H9 (cell line): ENCODE results near the gene PIGL. TPM values are rescaled to one million over a fixed set of nuclear protein-coding genes. Genes with fewer than 3 reads are reported as not detected.

ENCODE experiments used
- DNase-seq: peaks from one replicate; pipeline ENCODE4 v3.0.0-alpha.2; 2017
- H2AFZ ChIP-seq: one replicate; pipeline ENCODE4 v1.6.1; 2013; ENCODE audit warnings: mild to moderate bottlenecking, low read length, control low read depth, moderate library complexity
- H2AK5ac ChIP-seq: 2 replicates; pipeline ENCODE4 v1.6.1; 2013; ENCODE audit warnings: low read length, control low read depth, mixed read lengths; ENCODE audit not compliant: insufficient read length
- H2BK120ac ChIP-seq: one replicate; pipeline ENCODE4 v1.6.1; 2013; ENCODE audit warnings: low read depth, mild to moderate bottlenecking, low read length, control low read depth, inconsistent platforms; ENCODE audit not compliant: poor library complexity, severe bottlenecking
- H2BK12ac ChIP-seq: 2 replicates; pipeline ENCODE4 v1.6.1; 2013; ENCODE audit warnings: low read length, control low read depth, mixed read lengths, low read depth; ENCODE audit not compliant: insufficient read length
- H2BK15ac ChIP-seq: 2 replicates; pipeline ENCODE4 v1.6.1; 2013; ENCODE audit warnings: low read depth, low read length, control low read depth
- H2BK20ac ChIP-seq: one replicate; pipeline ENCODE4 v1.6.1; 2013; ENCODE audit warnings: low read depth, mild to moderate bottlenecking, low read length, control low read depth, inconsistent platforms; ENCODE audit not compliant: poor library complexity, severe bottlenecking
- H2BK5ac ChIP-seq: 2 replicates; pipeline ENCODE4 v1.6.1; 2013; ENCODE audit warnings: low read length, control low read depth, mixed read lengths; ENCODE audit not compliant: insufficient read length
- H3K14ac ChIP-seq: 2 replicates; pipeline ENCODE4 v1.6.1; 2013; ENCODE audit warnings: low read length, control low read depth; ENCODE audit not compliant: insufficient read depth
- H3K18ac ChIP-seq: 2 replicates; pipeline ENCODE4 v1.6.1; 2013; ENCODE audit warnings: low read depth, mild to moderate bottlenecking, mixed read lengths, low read length, control low read depth; ENCODE audit not compliant: insufficient read length
- H3K23ac ChIP-seq: 2 replicates; pipeline ENCODE4 v1.6.1; 2013; ENCODE audit warnings: low read length, control low read depth, mixed read lengths, low read depth; ENCODE audit not compliant: insufficient read length
- H3K23me2 ChIP-seq: 2 replicates; pipeline ENCODE4 v1.6.1; 2013; ENCODE audit warnings: low read depth, mild to moderate bottlenecking, mixed read lengths, low read length, control low read depth; ENCODE audit not compliant: insufficient read length, poor library complexity, severe bottlenecking
- H3K27ac ChIP-seq: 2 replicates; pipeline ENCODE4 v1.5.1; 2013; ENCODE audit warnings: low read length, control low read depth, mixed read lengths, low read depth; ENCODE audit not compliant: insufficient read length
- H3K27me3 ChIP-seq: 2 replicates; pipeline ENCODE4 v1.6.1; 2013; ENCODE audit warnings: low read length, control low read depth, inconsistent platforms; ENCODE audit not compliant: insufficient read depth
- H3K4ac ChIP-seq: 2 replicates; pipeline ENCODE4 v1.6.1; 2013; ENCODE audit warnings: low read depth, mild to moderate bottlenecking, control low read depth, inconsistent platforms, low read length, moderate library complexity
- H3K4me1 ChIP-seq: 2 replicates; pipeline ENCODE4 v1.6.1; 2013; ENCODE audit warnings: low read length, control low read depth, inconsistent platforms; ENCODE audit not compliant: insufficient read depth
- H3K4me2 ChIP-seq: 2 replicates; pipeline ENCODE4 v1.6.1; 2013; ENCODE audit warnings: low read length, control low read depth, mixed read lengths; ENCODE audit not compliant: insufficient read length, insufficient read depth
- H3K56ac ChIP-seq: 2 replicates; pipeline ENCODE4 v1.6.1; 2013; ENCODE audit warnings: low read depth, mild to moderate bottlenecking, mixed read lengths, low read length, control low read depth; ENCODE audit not compliant: insufficient read length
- H3K79me1 ChIP-seq: 2 replicates; pipeline ENCODE4 v1.6.1; 2013; ENCODE audit warnings: low read depth, mild to moderate bottlenecking, moderate library complexity, low read length, control low read depth, inconsistent platforms; ENCODE audit not compliant: insufficient read depth, poor library complexity, severe bottlenecking
- H3K79me2 ChIP-seq: 2 replicates; pipeline ENCODE4 v1.6.1; 2013; ENCODE audit warnings: low read length, control low read depth, inconsistent platforms; ENCODE audit not compliant: insufficient read depth
- H3K9ac ChIP-seq: 2 replicates; pipeline ENCODE4 v1.6.1; 2013; ENCODE audit warnings: low read length, control low read depth, mixed read lengths; ENCODE audit not compliant: insufficient read length; ENCODE audit errors: extremely low read depth
- H3K9me3 ChIP-seq: one replicate; pipeline ENCODE4 v1.6.1; 2013; ENCODE audit warnings: low read depth, low read length, inconsistent platforms; ENCODE audit not compliant: control insufficient read depth
- H3T11ph ChIP-seq: one replicate; pipeline ENCODE4 v1.6.1; 2013; ENCODE audit warnings: mild to moderate bottlenecking, low read length, control low read depth, inconsistent platforms
- H4K20me1 ChIP-seq: one replicate; pipeline ENCODE4 v1.6.1; 2013; ENCODE audit not compliant: control insufficient read depth, insufficient read length, insufficient read depth
- H4K5ac ChIP-seq: 2 replicates; pipeline ENCODE4 v1.6.1; 2013; ENCODE audit warnings: low read depth, mild to moderate bottlenecking, mixed read lengths, low read length, control low read depth; ENCODE audit not compliant: insufficient read length
- H4K8ac ChIP-seq: replicated peaks from 2 replicates; pipeline ENCODE4 v1.6.1; 2013; ENCODE audit warnings: low read length, control low read depth, mixed read lengths, low read depth; ENCODE audit not compliant: insufficient read length
- H4K91ac ChIP-seq: 2 replicates; pipeline ENCODE4 v1.6.1; 2013; ENCODE audit warnings: low read depth, mild to moderate bottlenecking, moderate library complexity, mixed read lengths, low read length, control low read depth; ENCODE audit not compliant: insufficient read length
- H3K27ac Mint-ChIP-seq, 3 experiments: 2 replicates in 2 of 3; 3 replicates in 1 of 3; pipeline ENCODE4 v1.8.0; 2020 to 2021; ENCODE audit warnings: mixed read lengths in 3 of 3, mild to moderate bottlenecking in 1 of 3, moderate library complexity in 1 of 3
- H3K27me3 Mint-ChIP-seq: 2 replicates; pipeline ENCODE4 v1.8.0; 2021; ENCODE audit warnings: low read depth, mild to moderate bottlenecking, moderate library complexity, mixed read lengths
- H3K36me3 Mint-ChIP-seq, 3 experiments: 2 replicates in 2 of 3; 3 replicates in 1 of 3; pipeline ENCODE4 v1.8.0; 2020 to 2021; ENCODE audit warnings: low read depth in 3 of 3, mixed read lengths in 3 of 3; ENCODE audit not compliant: insufficient read depth in 1 of 3
- H3K4me1 Mint-ChIP-seq, 2 experiments: 2 replicates each; pipeline ENCODE4 v1.8.0; 2020; ENCODE audit warnings: mixed read lengths in 2 of 2
- H3K4me3 Mint-ChIP-seq, 2 experiments: 2 replicates in 1 of 2; 3 replicates in 1 of 2; pipeline ENCODE4 v1.8.0; 2020 to 2021; ENCODE audit warnings: mild to moderate bottlenecking in 2 of 2, mixed read lengths in 2 of 2, moderate library complexity in 1 of 2
- H3K9me3 Mint-ChIP-seq, 2 experiments: 2 replicates in 1 of 2; 3 replicates in 1 of 2; pipeline ENCODE4 v1.8.0; 2020; ENCODE audit warnings: mild to moderate bottlenecking in 2 of 2, mixed read lengths in 2 of 2, moderate library complexity in 1 of 2
- CTCF ChIP-seq: fragments of 200-600 bp; sonication (generic); conservative IDR thresholded peaks from 3 replicates; pipeline ENCODE4 v1.8.0; 2021; ENCODE audit warnings: antibody characterized with exemption, mild to moderate bottlenecking
- WGBS: extraction: QIAGEN DNeasy Blood & Tissue Kit; methylation state at CpG from one replicate; pipeline ENCODE4 v1.1.7; 2013; ENCODE audit warnings: missing lambda C conversion rate, low lambda C conversion rate, mixed read lengths; ENCODE audit not compliant: insufficient read length; ENCODE audit errors: extremely low coverage; 5-methylcytosine and 5-hydroxymethylcytosine counted together
- total RNA-seq: library from RNA; stranded (reverse); gene quantifications from 2 replicates; pipeline ENCODE4 v1.2.1, GENCODE V29; 2021

The PIGL gene
- total RNA-seq, 1 experiment from 2014 or later: 21.6 TPM

GRCh38 chr17:16328997-16329396, 112.0 kb downstream of the PIGL start:
- H3K79me2 ChIP-seq: no peaks in the 10 kb centered on the region
- H2BK120ac ChIP-seq: no peak overlapping the region
- no peak overlapping the region for H3K27ac ChIP-seq
- peak; percentile 34; the same call in 1 of the 3 replicates for TF ChIP-seq CTCF
- no peaks in the 10 kb centered on the region for H3K23me2 ChIP-seq
- H3K9me3 ChIP-seq: no peaks in the 10 kb centered on the region
- H3K4me2 ChIP-seq: no peak overlapping the region
- no peak overlapping the region for H2AFZ ChIP-seq
- H3K56ac ChIP-seq: no peak overlapping the region
- H3K14ac ChIP-seq: no peak overlapping the region
- no peaks in the 10 kb centered on the region for H3K4me1 ChIP-seq
- H3K23ac ChIP-seq: no peak overlapping the region
- Mint-ChIP-seq H3K27me3 (no peaks in the 10 kb centered on the region), H3K4me3 (no peak overlapping the region; a peak in 1 of 5 replicates), H3K27ac (0 out of 7 replicates have a peak overlapping the region, but pooled peaks of 1 of the 3 experiments have one; percentile 14), H3K36me3 (peaks cover 4 to 15% (median 5%) of the 10 kb centered on the region in 3 experiments; a peak in 5 of 7 replicates), H3K4me1 (peaks cover 4 to 8% of the 10 kb centered on the region in 2 experiments; a peak in 2 of 4 replicates), H3K9me3 (peaks cover 0 to 5% of the 10 kb centered on the region in 2 experiments; a peak in 2 of 5 replicates)
- H3K4ac ChIP-seq: no peak overlapping the region
- no peak overlapping the region for H2BK15ac ChIP-seq
- no peak overlapping the region for H4K5ac ChIP-seq
- WGBS: no CpG with 5 or more reads among the region's 1 CpG
- H4K91ac ChIP-seq: no peak overlapping the region
- H4K8ac ChIP-seq: no peak overlapping the region
- no peak overlapping the region for H3K9ac ChIP-seq
- no peak overlapping the region for H3T11ph ChIP-seq
- no peak overlapping the region for H2BK5ac ChIP-seq
- no peak for DNase-seq
- H2BK20ac ChIP-seq: no peak overlapping the region
- H3K79me1 ChIP-seq: no peaks in the 10 kb centered on the region
- H2AK5ac ChIP-seq: no peak overlapping the region
- no peaks in the 10 kb centered on the region for H3K27me3 ChIP-seq
- no peak overlapping the region for H3K18ac ChIP-seq
- no peak overlapping the region for H2BK12ac ChIP-seq
- no peaks in the 10 kb centered on the region for H4K20me1 ChIP-seq
